ENCODE measurements around the gene HOXC11. TPM values are rescaled to one million over a fixed set of nuclear protein-coding genes. Genes with fewer than 3 reads are reported as not detected.

HOXC11 gene
- total RNA-seq, 1 experiment from 2014 or later = 1.1 TPM

DNA sequence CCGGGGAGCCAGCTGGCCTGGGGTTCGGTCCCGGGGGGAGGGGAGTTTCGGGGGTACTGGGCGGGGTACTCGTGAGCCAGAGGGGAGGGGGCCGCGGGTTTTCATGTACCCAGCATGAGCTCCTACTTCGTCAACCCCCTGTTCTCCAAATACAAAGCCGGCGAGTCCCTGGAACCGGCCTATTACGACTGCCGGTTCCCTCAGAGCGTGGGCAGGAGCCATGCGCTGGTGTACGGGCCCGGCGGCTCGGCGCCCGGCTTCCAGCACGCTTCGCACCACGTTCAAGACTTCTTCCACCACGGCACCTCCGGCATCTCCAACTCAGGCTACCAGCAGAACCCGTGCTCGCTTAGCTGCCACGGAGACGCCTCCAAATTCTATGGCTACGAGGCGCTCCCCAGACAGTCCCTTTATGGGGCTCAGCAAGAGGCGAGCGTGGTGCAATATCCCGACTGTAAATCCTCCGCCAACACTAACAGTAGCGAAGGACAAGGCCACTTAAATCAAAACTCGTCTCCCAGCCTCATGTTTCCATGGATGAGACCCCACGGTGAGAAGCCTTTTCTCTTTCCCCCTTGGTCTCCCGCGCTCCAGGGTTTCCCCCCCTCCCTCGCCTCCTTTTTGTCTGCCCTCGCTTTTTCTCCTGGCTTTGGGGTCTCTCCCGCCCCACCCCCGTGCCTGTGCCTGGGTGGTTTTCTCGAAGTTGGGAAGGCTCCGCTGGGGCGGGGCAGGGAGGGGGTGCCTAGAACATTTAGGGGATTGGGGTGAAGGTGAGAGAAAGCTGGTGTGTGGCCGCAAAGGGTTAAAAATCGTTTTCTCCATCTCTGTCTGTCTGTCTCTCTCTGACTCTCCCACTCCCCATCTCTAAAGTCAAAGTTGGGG lies 36.5 kb downstream of the HOXC11 start:
- DNase-seq (ENCODE audit: low spot score) = no peak

DNA sequence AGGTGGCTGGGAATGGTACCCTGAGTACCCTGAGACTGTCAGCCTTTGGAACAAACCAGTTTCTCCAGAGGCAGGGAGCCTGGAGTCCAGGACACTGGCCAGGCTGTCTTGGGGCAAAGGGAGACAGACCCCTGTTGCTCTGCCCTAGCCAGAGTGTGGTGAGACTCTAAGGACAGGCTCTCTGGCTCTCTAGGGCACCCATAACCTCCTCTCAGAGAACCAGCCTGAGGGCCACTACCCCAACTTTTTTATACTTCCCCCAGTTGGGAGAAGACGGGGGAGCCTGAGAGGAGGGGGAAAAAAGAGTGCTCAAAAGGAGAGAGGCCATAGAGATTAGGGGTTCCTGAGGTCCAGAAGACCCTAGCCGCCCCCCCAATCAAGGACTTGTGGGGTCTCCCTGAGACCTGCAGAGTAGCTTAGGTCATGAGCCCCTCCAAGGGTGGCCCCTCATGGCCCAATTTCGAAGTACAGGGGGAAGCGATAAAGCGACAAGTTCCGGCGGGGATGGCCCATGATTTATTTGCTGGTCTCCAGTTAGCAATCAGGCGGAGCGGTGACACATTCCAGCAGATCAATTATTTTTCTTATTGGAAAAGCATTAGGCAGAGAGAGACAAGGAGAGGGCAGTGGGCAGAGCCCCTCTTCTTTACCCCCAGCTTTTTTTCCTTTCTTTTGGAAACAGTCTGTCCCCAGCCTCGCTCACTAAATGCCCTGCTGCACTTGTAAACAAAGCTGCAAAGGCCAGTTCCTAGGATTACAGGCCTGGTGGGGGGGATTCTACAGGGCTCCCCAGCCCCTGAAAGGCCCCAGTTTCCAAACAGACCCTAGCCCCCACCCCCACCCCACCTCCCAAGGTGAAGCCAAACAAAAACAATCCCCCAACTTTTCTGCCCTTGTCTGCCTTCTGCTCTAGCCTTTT lies 37.4 kb downstream of the HOXC11 start:
- DNase-seq (ENCODE audit: low spot score) = no peak

- no peak for DNase-seq (ENCODE audit: low spot score)
These were observed 38.2 kb downstream of the HOXC11 start for GRCh38 chr12:54010972-54011664.

DNA sequence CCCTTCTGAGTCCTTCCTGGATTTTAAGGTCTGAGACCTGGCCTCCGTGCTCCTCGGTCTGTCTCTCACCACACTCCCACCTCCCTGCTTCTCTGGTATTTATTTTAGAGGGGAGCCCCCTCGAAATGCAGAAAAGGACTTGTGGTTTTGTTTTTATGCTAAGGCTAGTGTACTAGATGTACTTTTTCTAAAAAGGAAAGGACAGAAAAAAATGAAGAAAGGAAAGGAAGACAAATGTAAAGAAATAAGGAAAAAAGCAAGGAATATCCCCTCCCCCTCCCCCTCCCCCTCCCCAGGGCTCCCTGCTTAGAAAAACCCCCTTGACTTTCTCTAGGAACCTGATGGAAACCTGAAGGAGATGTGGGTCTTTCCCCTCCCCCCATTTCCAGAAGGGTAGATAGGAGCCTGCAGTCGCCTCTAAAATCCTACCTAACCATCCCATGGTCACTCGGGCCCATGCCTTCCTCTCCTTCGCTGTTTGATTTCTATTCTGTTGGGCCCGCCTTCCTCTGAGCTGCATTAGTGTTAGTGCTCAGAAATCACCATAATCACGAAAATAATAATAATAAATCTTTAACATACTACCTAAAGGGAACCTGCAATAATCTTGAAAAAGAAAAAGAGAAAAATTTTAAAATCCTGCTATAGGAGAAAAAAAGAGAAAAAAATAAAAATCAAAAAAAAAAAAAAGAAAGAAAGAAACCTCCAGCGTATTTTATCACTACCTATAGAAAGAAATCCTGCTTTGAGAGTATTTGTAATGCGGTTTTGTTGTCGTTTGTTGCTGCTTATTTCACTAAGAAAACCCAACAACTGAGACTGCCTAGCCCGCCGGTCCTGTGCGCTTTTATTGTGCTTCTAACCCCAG lies 39.0 kb downstream of the HOXC11 start:
- DNase-seq (ENCODE audit: low spot score) = no peak

GRCh38 chr12:54012631-54013409 lies 39.9 kb downstream of the HOXC11 start:
- DNase-seq (ENCODE audit: low spot score) = no peak

- DNase-seq (ENCODE audit: low spot score) = no peak
These were observed 41.6 kb downstream of the HOXC11 start for GRCh38 chr12:54014377-54015017.

DNA sequence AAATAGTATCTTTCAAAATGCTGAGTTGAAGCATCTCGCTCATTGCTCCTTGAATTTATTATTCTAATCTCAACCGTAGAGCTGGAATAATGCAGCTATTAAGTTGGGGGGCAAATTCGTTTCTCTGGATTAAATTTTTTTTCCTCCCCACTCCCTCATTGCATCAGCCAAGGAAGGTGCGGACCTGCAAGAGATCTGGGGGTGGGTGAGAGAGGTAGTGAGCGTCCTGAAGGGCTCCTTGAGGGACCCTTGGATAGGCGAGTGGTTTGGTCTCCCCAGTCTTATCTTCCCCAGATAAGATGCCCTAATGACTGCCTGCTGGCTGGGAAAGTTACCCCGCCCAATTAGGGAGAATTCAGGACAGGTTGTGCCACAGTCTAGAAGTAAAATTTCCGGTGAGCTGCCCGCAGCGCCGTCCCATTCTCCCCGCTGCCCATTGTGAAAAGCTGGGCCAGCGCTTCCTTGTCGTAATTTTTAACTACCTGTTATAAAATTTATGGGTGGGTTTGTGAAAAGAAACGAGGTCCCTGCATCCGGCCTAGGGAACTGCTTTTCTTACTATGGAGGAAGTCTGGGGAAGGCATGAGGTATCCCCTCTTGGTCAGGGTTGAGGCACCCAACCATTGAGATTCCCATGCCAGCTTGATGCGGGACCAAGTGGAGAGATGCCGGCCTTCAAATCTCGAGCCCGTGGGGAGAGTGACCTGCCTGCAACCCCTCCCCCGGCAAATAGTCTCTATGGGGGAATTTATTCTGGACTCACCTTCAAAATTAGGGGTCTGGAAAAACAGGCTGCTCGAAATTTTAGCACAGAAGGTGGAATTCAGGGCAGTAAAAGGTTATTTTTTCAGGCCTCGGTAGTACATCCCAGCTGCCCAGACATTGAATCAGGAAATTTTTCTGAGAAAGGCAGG lies 42.3 kb downstream of the HOXC11 start:
- no peak for DNase-seq (ENCODE audit: low spot score)

DNA sequence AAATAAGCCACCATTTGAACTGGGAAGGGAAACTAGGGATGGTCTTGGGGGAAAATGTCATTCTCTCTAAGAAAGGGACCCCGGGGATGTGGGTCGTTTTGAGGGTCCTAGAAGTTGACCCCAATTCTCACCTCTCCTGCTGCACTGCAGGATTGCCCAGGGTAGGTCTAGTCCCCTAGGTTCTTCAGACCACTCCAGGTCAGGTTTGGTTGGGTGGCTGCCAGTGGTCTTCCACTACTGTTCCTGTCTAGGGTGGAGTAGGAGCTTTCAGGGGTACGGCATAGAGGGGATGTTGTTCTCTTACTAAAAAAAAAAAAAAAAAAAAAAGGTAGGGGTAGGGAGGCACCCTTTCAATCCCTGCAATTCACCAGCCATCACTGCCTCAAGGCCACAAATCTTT lies 43.1 kb downstream of the HOXC11 start:
- DNase-seq (ENCODE audit: low spot score) = no peak

DNA sequence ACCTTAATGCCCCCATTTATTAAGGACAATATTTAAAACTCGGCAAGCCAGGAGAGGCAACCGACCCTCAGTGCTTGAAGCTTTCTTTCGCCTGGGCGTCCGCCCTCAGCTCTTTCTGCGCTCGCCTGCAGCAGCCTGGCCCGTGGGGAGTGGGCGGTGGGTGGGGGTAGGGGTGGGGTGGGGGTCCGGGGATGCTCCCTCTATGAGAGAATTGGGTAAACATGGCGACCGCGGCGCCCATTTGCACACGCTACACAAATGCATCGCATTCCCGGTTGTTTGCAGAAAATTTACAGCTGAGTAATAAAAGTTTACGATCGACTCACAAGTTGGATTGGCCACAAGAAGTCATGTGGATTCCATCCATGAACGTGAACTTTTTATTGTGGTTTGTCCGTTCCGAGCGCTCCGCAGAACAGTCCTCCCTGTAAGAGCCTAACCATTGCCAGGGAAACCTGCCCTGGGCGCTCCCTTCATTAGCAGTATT lies 43.6 kb downstream of the HOXC11 start:
- peak; percentile 89 for DNase-seq (ENCODE audit: low spot score)

- peak; percentile 50 for DNase-seq (ENCODE audit: low spot score)
These were observed 44.3 kb downstream of the HOXC11 start for GRCh38 chr12:54017027-54017788.

- DNase-seq (ENCODE audit: low spot score) = peak; percentile 91
These were observed 45.0 kb downstream of the HOXC11 start for GRCh38 chr12:54017878-54018467.

GRCh38 chr12:54018468-54018984 lies 45.6 kb downstream of the HOXC11 start:
- DNase-seq (ENCODE audit: low spot score) = peak; percentile 27

DNA sequence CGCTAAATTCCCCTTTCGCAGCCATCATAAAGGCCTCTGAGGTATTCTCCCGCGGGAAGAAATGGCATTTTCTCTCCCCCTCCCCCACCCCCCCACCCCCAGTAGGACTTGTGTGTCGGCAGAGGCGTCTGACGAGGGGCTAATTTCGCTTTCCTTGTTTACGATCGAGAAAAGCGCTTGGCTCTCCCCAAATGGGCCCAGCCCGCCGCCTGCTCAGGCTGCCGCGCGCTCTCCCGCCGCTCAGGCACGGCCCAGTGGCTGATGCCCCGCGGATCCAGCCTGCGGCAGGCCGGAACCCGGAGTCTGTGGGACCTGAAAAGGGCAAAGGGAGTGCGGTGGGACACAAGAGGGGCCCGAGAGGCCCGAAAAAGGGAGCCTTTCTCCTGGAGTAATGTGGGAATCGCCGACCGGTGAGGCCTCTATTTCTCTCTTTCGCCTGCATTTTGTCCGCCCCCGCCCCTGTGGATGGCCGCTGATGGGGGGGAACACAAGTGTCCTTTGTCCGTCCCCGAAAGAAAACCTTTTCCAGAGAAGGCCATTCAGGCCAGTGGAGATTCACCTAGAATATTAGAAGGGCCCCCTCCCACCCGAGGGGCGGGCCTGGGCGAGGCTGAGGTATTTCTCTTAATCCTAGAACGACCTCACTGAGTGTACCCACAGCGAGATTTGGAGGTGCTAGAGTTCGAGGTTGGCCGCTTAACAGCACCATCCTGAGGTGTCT lies 46.3 kb downstream of the HOXC11 start:
- no peak for DNase-seq (ENCODE audit: low spot score)

- peak; percentile 14 for DNase-seq (ENCODE audit: low spot score)
These were observed 47.1 kb downstream of the HOXC11 start for GRCh38 chr12:54019924-54020590.

DNA sequence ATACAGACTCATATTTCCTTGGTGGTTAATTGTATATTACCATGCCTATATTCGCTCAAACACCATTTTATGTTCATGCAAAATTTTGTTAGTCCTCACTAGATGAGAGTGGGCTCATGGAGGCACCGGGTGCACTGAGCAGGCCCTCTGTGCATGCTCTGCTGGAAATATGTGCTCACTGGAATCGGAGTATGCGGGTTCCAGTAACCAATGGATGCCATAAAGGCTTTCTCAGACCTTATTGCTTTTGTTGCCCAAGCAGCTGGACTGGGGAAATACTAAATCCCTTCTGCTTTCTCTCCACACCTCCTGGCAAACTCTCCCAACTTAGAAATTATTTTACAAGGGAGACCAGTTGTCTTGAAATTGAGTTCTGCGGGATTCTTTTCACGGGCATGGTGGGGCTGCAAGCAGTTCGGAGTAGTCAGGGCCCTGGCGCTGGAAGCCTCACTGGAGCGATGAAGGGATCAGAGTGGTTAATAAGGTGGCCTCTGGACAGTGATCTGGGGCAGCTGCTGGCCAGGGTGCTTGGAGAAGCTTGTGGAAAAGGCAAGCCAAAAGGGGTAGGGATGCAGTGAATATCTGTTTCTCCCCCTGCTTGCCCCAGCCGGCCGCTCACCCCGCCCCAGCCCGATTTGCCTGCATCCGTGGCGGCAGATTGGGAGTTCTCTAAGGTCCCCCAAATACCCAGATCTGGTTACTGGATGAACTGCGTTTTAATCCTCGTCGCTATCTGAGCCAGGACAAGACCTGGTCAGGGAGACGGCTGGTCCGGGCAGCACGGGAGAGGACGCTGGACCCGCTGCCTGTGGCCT lies 47.9 kb downstream of the HOXC11 start:
- no peak for DNase-seq (ENCODE audit: low spot score)

Data from H4 (cell line).